Panc1 (cell line): ENCODE measurements around the gene EID2. TPM values are rescaled to one million over a fixed set of nuclear protein-coding genes. Genes with fewer than 3 reads are reported as not detected.

Experiments used
- ATAC-seq: fragments of 200-7000 bp; cut with Tn5 transposase; 2 replicates; pipeline ENCODE4 v1.9.1; 2020; ENCODE audit warnings: mild to moderate bottlenecking, moderate library complexity
- BruUV-seq: library from RNA; stranded (reverse); fragments of 400-500 nt; replicated peaks from 2 replicates; lab custom pipeline; 2021; lab: Mats Ljungman, UMichigan
- CTCF ChIA-PET: fragments of 300-600 bp; sonication (Branson Sonifier 250); formaldehyde crosslinking; loops from one replicate; lab custom pipeline; 2022; ENCODE audit warnings: antibody characterized with exemption; lab: Charles Lee
- POLR2A ChIA-PET: fragments of 300-600 bp; sonication (Branson Sonifier 250); formaldehyde crosslinking; loops from one replicate; lab custom pipeline; 2022; ENCODE audit warnings: antibody characterized with exemption; lab: Charles Lee
- DNase-seq: peaks from one replicate; pipeline ENCODE4 v3.0.0-alpha.2; 2010; ENCODE audit warnings: low read depth, low spot score
- H3K27ac ChIP-seq: 2 replicates; pipeline ENCODE4 v1.5.1; 2011; ENCODE audit warnings: mild to moderate bottlenecking, low read length, inconsistent platforms
- H3K27me3 ChIP-seq: fragments of 200-500 bp; sonication (Bioruptor generic); 2 replicates; pipeline ENCODE4 v1.6.0; 2014; ENCODE audit warnings: low read length, inconsistent platforms; ENCODE audit not compliant: control insufficient read depth, insufficient read depth
- H3K36me3 ChIP-seq: fragments of 200-500 bp; sonication (Bioruptor generic); 2 replicates; pipeline ENCODE4 v1.5.1; 2014; ENCODE audit warnings: inconsistent platforms, mild to moderate bottlenecking, low read length, moderate library complexity; ENCODE audit not compliant: control insufficient read depth, insufficient read depth
- H3K4me1 ChIP-seq: 2 replicates; pipeline ENCODE4 v1.5.1; 2011; ENCODE audit warnings: inconsistent platforms, mild to moderate bottlenecking, low read length, moderate library complexity; ENCODE audit not compliant: control insufficient read depth, insufficient read depth
- H3K4me3 ChIP-seq, 2 experiments: 2 replicates each; pipeline ENCODE4 v1.5.1; 2011 to 2012; ENCODE audit warnings: low read depth in 2 of 2, low read length in 2 of 2, mild to moderate bottlenecking in 2 of 2, inconsistent platforms in 1 of 2, moderate library complexity in 1 of 2
- H3K9me3 ChIP-seq: fragments of 200-500 bp; sonication (Bioruptor generic); 2 replicates; pipeline ENCODE4 v1.5.1; 2014; ENCODE audit warnings: low read depth, mild to moderate bottlenecking, inconsistent platforms, low read length, moderate library complexity; ENCODE audit not compliant: control insufficient read depth, insufficient read depth
- POLR2AphosphoS5 ChIP-seq: IDR thresholded peaks from 2 replicates; pipeline ENCODE4 v1.6.1; 2012; ENCODE audit warnings: mild to moderate bottlenecking, low read depth, low read length, moderate library complexity
- SIN3A ChIP-seq: IDR thresholded peaks from 2 replicates; pipeline ENCODE4 v1.6.1; 2012; ENCODE audit warnings: low read depth, mild to moderate bottlenecking, low read length, moderate library complexity, borderline replicate concordance; ENCODE audit not compliant: insufficient read depth
- TCF7L2 ChIP-seq: IDR thresholded peaks from 2 replicates; pipeline ENCODE4 v1.6.1; 2011; ENCODE audit warnings: mild to moderate bottlenecking, low read depth, low read length, inconsistent platforms
- in situ Hi-C: cut with HindIII; loops from 2 replicates; pipeline ENCODE4 v1.10.0; 2016; ENCODE audit warnings: low sequenced_read_pairs, low pct_unique_long_range_greater_than_20kb
- intact Hi-C: fragments of 100-400 bp; cut with micrococcal nuclease; formaldehyde crosslinking; loops from one replicate; pipeline ENCODE4 v1.10.0; 2022; ENCODE audit not compliant: unreplicated experiment
- total RNA-seq: library from RNA; stranded (reverse); gene quantifications from one replicate; pipeline ENCODE4 v1.2.1, GENCODE V29; 2021; ENCODE audit not compliant: unreplicated experiment
- TF ChIP-seq, protein P1 (sequence below): fragments of 450-650 bp; IDR thresholded peaks from 2 replicates; pipeline ENCODE4 v1.5.1; 2017; ENCODE audit warnings: mild to moderate bottlenecking
- TF ChIP-seq, protein P2 (sequence below), 2 experiments: IDR thresholded peaks; 2 replicates each; pipeline ENCODE4 v1.6.1; 2011 to 2012; ENCODE audit warnings: low read depth in 2 of 2, control low read depth in 1 of 2, low read length in 1 of 2, mild to moderate bottlenecking in 1 of 2, moderate library complexity in 1 of 2; ENCODE audit not compliant: insufficient read depth in 1 of 2

EID2 gene
- total RNA-seq, 1 experiment from 2014 or later: 163 TPM

DNA sequence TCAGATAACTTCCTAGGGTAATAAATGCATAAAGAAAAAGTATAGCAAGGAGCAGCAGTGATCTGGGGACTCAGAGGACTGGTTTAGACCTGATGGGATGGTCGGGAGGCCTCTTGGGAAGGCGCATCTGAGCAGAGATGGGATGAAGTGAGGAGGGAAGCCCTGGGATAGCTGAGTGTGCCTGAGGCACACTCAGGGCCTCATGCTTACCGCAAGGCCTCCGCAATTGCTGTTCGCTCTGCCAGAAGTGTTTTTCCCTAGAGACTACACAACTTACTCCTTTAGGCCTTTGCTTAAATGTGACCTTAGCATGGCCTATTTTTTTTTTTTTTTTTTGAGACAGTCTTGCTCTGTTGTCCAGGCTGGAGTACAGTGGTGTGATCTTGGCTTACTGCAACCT lies 45.3 kb downstream of the EID2 start:
- Histone ChIP-seq H3K4me3 (no peak overlapping the region), H3K36me3 (peaks cover 9% of the 10 kb centered on the region), H3K4me1 (peaks cover 20% of the 10 kb centered on the region), H3K9me3 (no peaks in the 10 kb centered on the region), H3K27ac (no peak overlapping the region), H3K27me3 (peaks cover 4% of the 10 kb centered on the region)
- DNase-seq: no peak
- CTCF ChIA-PET: interaction anchor here (0.5 to 4.0 kb wide), 10 partner anchors 9 to 57 kb away, joined by 3 to 31 read pairs (median 6); no protein-coding TSS in a partner anchor
- no TSS peak for BruUV-seq
- in situ Hi-C loops: no loop called here
- intact Hi-C loops: no loop called here
- TF ChIP-seq SIN3A (no peak), POLR2AphosphoS5 (no peak), TCF7L2 (no peak)
- TF ChIP-seq, protein P1, sequence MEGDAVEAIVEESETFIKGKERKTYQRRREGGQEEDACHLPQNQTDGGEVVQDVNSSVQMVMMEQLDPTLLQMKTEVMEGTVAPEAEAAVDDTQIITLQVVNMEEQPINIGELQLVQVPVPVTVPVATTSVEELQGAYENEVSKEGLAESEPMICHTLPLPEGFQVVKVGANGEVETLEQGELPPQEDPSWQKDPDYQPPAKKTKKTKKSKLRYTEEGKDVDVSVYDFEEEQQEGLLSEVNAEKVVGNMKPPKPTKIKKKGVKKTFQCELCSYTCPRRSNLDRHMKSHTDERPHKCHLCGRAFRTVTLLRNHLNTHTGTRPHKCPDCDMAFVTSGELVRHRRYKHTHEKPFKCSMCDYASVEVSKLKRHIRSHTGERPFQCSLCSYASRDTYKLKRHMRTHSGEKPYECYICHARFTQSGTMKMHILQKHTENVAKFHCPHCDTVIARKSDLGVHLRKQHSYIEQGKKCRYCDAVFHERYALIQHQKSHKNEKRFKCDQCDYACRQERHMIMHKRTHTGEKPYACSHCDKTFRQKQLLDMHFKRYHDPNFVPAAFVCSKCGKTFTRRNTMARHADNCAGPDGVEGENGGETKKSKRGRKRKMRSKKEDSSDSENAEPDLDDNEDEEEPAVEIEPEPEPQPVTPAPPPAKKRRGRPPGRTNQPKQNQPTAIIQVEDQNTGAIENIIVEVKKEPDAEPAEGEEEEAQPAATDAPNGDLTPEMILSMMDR: no peak
- TF ChIP-seq, protein P2, sequence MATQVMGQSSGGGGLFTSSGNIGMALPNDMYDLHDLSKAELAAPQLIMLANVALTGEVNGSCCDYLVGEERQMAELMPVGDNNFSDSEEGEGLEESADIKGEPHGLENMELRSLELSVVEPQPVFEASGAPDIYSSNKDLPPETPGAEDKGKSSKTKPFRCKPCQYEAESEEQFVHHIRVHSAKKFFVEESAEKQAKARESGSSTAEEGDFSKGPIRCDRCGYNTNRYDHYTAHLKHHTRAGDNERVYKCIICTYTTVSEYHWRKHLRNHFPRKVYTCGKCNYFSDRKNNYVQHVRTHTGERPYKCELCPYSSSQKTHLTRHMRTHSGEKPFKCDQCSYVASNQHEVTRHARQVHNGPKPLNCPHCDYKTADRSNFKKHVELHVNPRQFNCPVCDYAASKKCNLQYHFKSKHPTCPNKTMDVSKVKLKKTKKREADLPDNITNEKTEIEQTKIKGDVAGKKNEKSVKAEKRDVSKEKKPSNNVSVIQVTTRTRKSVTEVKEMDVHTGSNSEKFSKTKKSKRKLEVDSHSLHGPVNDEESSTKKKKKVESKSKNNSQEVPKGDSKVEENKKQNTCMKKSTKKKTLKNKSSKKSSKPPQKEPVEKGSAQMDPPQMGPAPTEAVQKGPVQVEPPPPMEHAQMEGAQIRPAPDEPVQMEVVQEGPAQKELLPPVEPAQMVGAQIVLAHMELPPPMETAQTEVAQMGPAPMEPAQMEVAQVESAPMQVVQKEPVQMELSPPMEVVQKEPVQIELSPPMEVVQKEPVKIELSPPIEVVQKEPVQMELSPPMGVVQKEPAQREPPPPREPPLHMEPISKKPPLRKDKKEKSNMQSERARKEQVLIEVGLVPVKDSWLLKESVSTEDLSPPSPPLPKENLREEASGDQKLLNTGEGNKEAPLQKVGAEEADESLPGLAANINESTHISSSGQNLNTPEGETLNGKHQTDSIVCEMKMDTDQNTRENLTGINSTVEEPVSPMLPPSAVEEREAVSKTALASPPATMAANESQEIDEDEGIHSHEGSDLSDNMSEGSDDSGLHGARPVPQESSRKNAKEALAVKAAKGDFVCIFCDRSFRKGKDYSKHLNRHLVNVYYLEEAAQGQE (IDR thresholded peaks at IDR 0.05; ENCODE audit: insufficient read depth in 1 of 2, low read depth in 2 of 2, low read length in 1 of 2): no peak
- POLR2A ChIA-PET: interaction anchor here (0.6 to 6.6 kb wide), 4 partner anchors 14 to 59 kb away, joined by 7 to 66 read pairs (median 10); partner anchors contain the start of genes RPS16, SUPT5H and TIMM50
- ATAC-seq: no peak

DNA sequence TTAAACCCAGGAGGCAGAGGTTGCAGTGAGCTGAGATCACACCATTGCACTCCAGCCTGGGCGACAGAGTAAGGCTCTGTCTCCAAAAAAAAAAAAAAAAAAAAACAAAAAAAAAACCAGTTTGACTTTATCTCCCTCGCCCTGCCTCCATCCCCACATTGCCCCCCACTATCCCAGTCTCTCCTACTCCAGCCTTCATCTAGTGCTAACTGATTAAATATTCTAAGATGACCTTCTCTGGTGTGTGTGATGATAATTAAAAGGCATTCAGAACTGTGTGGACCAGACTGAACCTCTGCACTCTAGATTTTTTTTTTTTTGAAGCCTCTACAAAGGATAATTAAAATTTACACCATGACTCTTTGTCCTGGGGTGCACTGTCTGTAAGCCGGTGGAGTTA lies 47.2 kb downstream of the EID2 start:
- BruUV-seq: no TSS peak
- ChIA-PET CTCF (interaction anchor here (0.5 to 4.0 kb wide), 10 partner anchors 10 to 74 kb away, joined by 3 to 31 read pairs (median 8); partner anchors contain the start of genes EID2B and TIMM50), POLR2A (interaction anchor here (0.5 to 1.7 kb wide), 6 partner anchors 11 to 278 kb away, joined by 3 to 11 read pairs (median 5); partner anchors contain the start of genes RPS16 and TIMM50)
- Histone ChIP-seq H3K36me3 (peaks cover 28% of the 10 kb centered on the region), H3K9me3 (no peaks in the 10 kb centered on the region), H3K4me1 (peaks cover 8% of the 10 kb centered on the region), H3K4me3 (no peak overlapping the region), H3K27ac (no peak overlapping the region), H3K27me3 (no peaks in the 10 kb centered on the region)
- DNase-seq: no peak
- in situ Hi-C loops: no loop called here
- intact Hi-C loops: no loop called here
- TF ChIP-seq, protein P2 (IDR thresholded peaks at IDR 0.05; ENCODE audit: insufficient read depth in 1 of 2, low read depth in 2 of 2, low read length in 1 of 2): no peak
- TF ChIP-seq TCF7L2 (no peak), SIN3A (no peak), POLR2AphosphoS5 (no peak)
- TF ChIP-seq, protein P1: no peak
- ATAC-seq: no peak
